Activated T-helper 17 cell treated with anti-CD3 and anti-CD28 coated beads, Interleukin-2, amount 50 U/mL, for 72 hours (primary cell): Measurements from ENCODE around the gene RAX2. TPM values are rescaled to one million over a fixed set of nuclear protein-coding genes. Genes with fewer than 3 reads are reported as not detected.

Source experiments
- ATAC-seq: fragments of 150-1000 bp; cut with Tn5 transposase; replicated peaks from 2 replicates; pipeline ENCODE4 v1.10.0; 2021; ENCODE audit warnings: mild to moderate bottlenecking, moderate library complexity
- H3K27ac Mint-ChIP-seq: one replicate; pipeline ENCODE4 v1.8.0; 2022; ENCODE audit warnings: mixed read lengths
- H3K27me3 Mint-ChIP-seq: one replicate; pipeline ENCODE4 v1.8.0; 2022; ENCODE audit warnings: mixed read lengths
- H3K36me3 Mint-ChIP-seq: one replicate; pipeline ENCODE4 v1.8.0; 2022; ENCODE audit warnings: low read depth, mild to moderate bottlenecking, mixed read lengths
- H3K4me1 Mint-ChIP-seq: one replicate; pipeline ENCODE4 v1.8.0; 2022; ENCODE audit warnings: mixed read lengths
- H3K4me3 Mint-ChIP-seq: one replicate; pipeline ENCODE4 v1.8.0; 2022; ENCODE audit warnings: mild to moderate bottlenecking, mixed read lengths
- H3K9me3 Mint-ChIP-seq: one replicate; pipeline ENCODE4 v1.8.0; 2022; ENCODE audit warnings: mixed read lengths
- total RNA-seq, 2 donors: library from RNA; stranded (reverse); gene quantifications; one replicate each; pipeline ENCODE4 v1.2.3, GENCODE V29; 2022

RAX2 gene
- total RNA-seq, 2 donors from 2014 or later = not detected

- no peaks in the 10 kb centered on the region for H3K9me3 Mint-ChIP-seq
- H3K27me3 Mint-ChIP-seq = no peaks in the 10 kb centered on the region
- H3K36me3 Mint-ChIP-seq = no peaks in the 10 kb centered on the region
- no peaks in the 10 kb centered on the region for H3K4me1 Mint-ChIP-seq
- no peak overlapping the region for H3K4me3 Mint-ChIP-seq
- H3K27ac Mint-ChIP-seq = no peak overlapping the region
- no peak for ATAC-seq
Measured at GRCh38 chr19:3723883-3724282, 48.1 kb downstream of the RAX2 start.

- Mint-ChIP-seq H3K4me1 (no peaks in the 10 kb centered on the region), H3K36me3 (no peaks in the 10 kb centered on the region), H3K4me3 (no peak overlapping the region), H3K27ac (no peak overlapping the region), H3K27me3 (no peaks in the 10 kb centered on the region), H3K9me3 (no peaks in the 10 kb centered on the region)
- no peak for ATAC-seq
Measured at GRCh38 chr19:3723110-3723488, 48.9 kb downstream of the RAX2 start.

GRCh38 chr19:3722443-3723109, 49.5 kb downstream of the RAX2 start:
- H3K36me3 Mint-ChIP-seq = no peaks in the 10 kb centered on the region
- ATAC-seq = no peak
- no peak overlapping the region for H3K27ac Mint-ChIP-seq

GRCh38 chr19:3721887-3722442, 50.1 kb downstream of the RAX2 start:
- Mint-ChIP-seq H3K4me3 (peak overlapping the region; percentile 70), H3K4me1 (no peaks in the 10 kb centered on the region), H3K27ac (no peak overlapping the region), H3K9me3 (no peaks in the 10 kb centered on the region), H3K36me3 (no peaks in the 10 kb centered on the region), H3K27me3 (no peaks in the 10 kb centered on the region)
- no peak for ATAC-seq

More at GRCh38 chr19:3722443-3723109, 49.5 kb downstream of the RAX2 start:
- Mint-ChIP-seq H3K27me3 (no peaks in the 10 kb centered on the region), H3K4me3 (peak overlapping the region; percentile 70), H3K9me3 (no peaks in the 10 kb centered on the region), H3K4me1 (no peaks in the 10 kb centered on the region)

GRCh38 chr19:3721131-3721886, 50.7 kb downstream of the RAX2 start:
- Mint-ChIP-seq H3K9me3 (no peaks in the 10 kb centered on the region), H3K27me3 (no peaks in the 10 kb centered on the region), H3K4me1 (no peaks in the 10 kb centered on the region), H3K4me3 (peak overlapping the region; percentile 70), H3K27ac (no peak overlapping the region), H3K36me3 (no peaks in the 10 kb centered on the region)
- ATAC-seq = peak; percentile 91

GRCh38 chr19:3720349-3720917, 51.6 kb downstream of the RAX2 start:
- Mint-ChIP-seq H3K4me1 (no peaks in the 10 kb centered on the region), H3K36me3 (no peaks in the 10 kb centered on the region), H3K27me3 (no peaks in the 10 kb centered on the region), H3K4me3 (peak overlapping the region; percentile 70), H3K27ac (no peak overlapping the region), H3K9me3 (no peaks in the 10 kb centered on the region)
- ATAC-seq = no peak

GRCh38 chr19:3719868-3720267, 52.2 kb downstream of the RAX2 start:
- Mint-ChIP-seq H3K4me1 (no peaks in the 10 kb centered on the region), H3K36me3 (no peaks in the 10 kb centered on the region), H3K9me3 (no peaks in the 10 kb centered on the region), H3K27me3 (no peaks in the 10 kb centered on the region), H3K4me3 (no peak overlapping the region), H3K27ac (no peak overlapping the region)
- no peak for ATAC-seq

Other genes starting within 250 kb of the RAX2 start
- gene TEKTIP1, start 233.1 kb downstream of the RAX2 start, total RNA-seq = 1 to 10 TPM; 2.1 to 4.0 TPM
- gene MFSD12, start 214.6 kb downstream of the RAX2 start, total RNA-seq = 10 to 100 TPM; 38.3 to 64.1 TPM
- gene HMG20B, start 199.3 kb downstream of the RAX2 start, total RNA-seq = 10 to 100 TPM; 40.0 to 52.3 TPM
- under 1 TPM; 0.32 to 0.42 TPM for gene GIPC3, start 186.8 kb downstream of the RAX2 start, total RNA-seq
- gene TBXA2R, start 165.4 kb downstream of the RAX2 start, total RNA-seq = under 1 TPM; 0.32 to 0.37 TPM
- 10 to 100 TPM; 22.9 to 31.8 TPM for gene CACTIN, start 145.4 kb downstream of the RAX2 start, total RNA-seq
- 10 to 100 TPM; 16.1 to 26.2 TPM for gene PIP5K1C, start 71.8 kb downstream of the RAX2 start, total RNA-seq
- 1 to 10 TPM; 1.5 to 8.6 TPM for gene TJP3, start 63.8 kb downstream of the RAX2 start, total RNA-seq
- 10 to 100 TPM; 49.3 to 75.0 TPM for gene APBA3, start 10.5 kb downstream of the RAX2 start, total RNA-seq
- 10 to 100 TPM; 25.5 to 57.2 TPM for gene MRPL54, start 9.5 kb downstream of the RAX2 start, total RNA-seq
- gene MATK, start 14.2 kb upstream of the RAX2 start, total RNA-seq = 10 to 100 TPM; 14.8 to 17.1 TPM
- gene ZFR2, start 96.8 kb upstream of the RAX2 start, total RNA-seq = 1 to 10 TPM in 1 of 2 donors, under 1 TPM in 1; 0.28 to 1.6 TPM
- not detected for gene ATCAY, start 108.5 kb upstream of the RAX2 start, total RNA-seq
- not detected for gene NMRK2, start 160.8 kb upstream of the RAX2 start, total RNA-seq
- 10 to 100 TPM; 37.5 to 40.6 TPM for gene DAPK3, start 198.9 kb upstream of the RAX2 start, total RNA-seq
- gene EEF2, start 213.2 kb upstream of the RAX2 start, total RNA-seq = 1,000 to 10,000 TPM; 3,211 to 3,379 TPM
- gene PIAS4, start 235.5 kb upstream of the RAX2 start, total RNA-seq = 10 to 100 TPM; 32.8 to 39.1 TPM